HG03097 (cell line): ENCODE measurements around the gene DDX24.
"Not testable (repeated sequence)": the region's sequence is repeated elsewhere in the genome, so short reads cannot be mapped to it uniquely, and the experiment has no call there.

Experiments
- ATAC-seq: cut with Tn5 transposase; IDR thresholded peaks from one replicate; pipeline ENCODE4 v1.9.1; 2021; ENCODE audit not compliant: unreplicated experiment, low FRiP score

DDX24 gene

DNA sequence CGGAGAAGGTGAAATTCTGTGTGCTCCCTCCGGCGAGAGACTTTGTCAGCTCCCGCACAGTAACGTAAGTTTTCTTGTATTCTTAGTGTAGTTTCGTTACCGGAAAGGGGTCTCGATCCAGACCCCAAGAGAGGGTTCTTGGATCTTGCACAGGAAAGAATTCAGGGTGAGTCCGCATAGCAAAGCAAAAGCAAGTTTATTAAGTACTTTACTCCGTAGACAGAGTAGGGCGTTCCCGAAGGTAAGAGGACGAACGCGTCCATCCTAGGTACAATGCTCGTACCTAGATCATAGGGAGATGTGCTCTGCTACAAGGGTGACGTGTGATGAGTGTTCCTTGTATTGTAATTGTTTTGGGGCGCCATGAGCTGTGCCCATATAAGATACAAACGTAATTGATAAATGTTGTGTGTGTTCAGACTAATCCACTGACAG lies 401 bp upstream of the DDX24 start:
- ATAC-seq = peak; percentile 10

- ATAC-seq = no peak
Observed at GRCh38 chr14:94079891-94080620, 946 bp downstream of the DDX24 start.

DNA sequence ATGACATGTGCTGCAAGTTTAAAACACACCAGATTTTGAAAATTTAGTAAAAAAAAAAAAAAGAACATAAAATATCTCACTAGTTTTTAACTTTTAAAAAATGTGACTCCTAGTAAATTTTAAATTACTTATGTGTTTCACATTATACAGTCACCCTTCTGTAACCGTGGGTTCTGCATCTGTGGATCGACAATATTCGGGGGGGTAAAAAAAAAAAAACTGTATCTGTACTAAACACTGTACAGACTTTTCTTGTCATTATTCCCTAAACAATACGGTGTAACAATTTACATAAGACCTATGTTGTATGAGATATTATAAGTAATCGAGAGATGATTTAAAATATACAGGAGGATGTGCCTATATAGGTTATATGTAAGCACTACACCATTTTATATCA lies 3.2 kb downstream of the DDX24 start:
- no peak for ATAC-seq

DNA sequence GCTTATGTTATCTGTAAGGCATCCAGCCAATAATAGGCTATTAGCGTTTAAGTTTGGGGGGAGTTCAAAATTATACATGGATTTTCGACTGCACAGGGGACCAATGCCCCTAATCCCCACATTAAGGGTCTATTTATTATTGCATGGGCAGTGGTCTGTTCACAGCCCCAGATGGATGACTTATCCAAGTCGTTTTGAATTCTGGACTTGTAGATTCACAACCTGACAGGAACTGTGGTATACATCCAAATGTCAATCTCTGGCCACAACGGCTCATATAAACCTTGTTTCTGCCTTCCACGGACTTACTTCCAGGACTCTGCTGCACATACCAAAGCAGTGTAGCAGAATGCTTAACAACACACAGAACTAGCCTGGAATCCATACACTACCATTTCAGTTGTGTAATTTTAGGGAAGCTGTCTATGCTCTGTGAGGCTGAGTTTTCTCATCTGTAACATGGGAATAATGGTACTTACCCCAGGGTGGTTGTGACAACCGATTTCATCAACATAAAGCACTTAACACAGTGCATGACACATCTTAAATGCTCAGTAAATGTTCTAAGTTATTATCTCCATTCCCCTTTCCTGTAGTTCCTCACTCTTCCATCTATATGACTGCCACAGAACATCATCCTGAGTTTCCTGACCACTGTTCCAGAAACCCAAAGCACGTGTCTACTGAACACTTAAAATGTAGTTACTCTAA lies 3.7 kb downstream of the DDX24 start:
- no peak for ATAC-seq

- no peak for ATAC-seq
Observed at GRCh38 chr14:94075008-94075407, 6.0 kb downstream of the DDX24 start.

DNA sequence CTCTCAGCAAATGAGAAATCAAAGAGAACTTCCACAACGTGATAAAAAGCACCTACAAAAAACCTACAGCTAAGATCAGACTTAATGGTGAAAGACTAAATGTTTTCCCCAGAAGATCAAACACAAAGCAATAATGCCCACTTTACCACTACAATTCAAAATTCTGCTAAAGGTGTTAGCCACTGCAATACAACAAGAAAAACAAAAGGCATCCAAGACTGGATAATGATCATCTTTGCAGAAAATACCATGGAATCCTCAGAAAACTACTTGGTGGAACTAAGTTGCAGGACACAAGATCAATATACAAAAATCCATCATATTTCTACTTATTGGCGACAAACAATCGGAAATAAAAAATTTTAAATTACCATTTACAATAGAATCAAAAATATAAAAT lies 6.5 kb downstream of the DDX24 start:
- ATAC-seq = no peak

GRCh38 chr14:94072076-94072475 lies 8.9 kb downstream of the DDX24 start:
- not testable (repeated sequence) for ATAC-seq

DNA sequence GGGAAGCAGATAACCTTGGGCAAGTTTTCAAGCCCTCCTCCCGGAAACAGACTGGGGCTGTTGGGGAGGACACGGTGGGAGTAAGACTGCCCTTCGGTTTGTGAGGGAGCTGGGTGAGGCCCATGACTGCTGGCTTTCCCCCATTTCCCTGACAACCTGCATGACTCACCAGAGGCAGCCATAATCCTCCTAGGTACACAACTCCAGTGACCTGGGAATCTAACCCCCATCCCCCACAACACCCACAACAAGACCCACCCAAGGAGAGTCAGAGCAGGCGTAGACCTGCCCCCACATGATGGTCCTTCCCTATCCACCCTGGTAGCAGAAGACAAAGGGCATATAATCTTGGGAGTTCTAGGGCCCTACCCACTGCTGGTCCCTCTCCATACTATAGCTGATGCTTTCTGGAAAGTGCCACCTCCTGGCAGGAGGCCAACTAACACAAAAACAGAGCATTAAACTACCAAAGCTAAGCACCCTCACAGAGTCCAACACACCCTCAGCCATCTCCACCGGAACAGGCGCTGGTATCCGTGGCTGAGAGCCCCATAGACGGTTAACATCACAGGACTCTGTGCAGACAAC lies 14.8 kb downstream of the DDX24 start:
- no peak for ATAC-seq

- no peak for ATAC-seq
Observed at GRCh38 chr14:94062344-94062940, 18.6 kb downstream of the DDX24 start.

GRCh38 chr14:94059998-94060397 lies 21.0 kb downstream of the DDX24 start:
- no peak for ATAC-seq

- no peak for ATAC-seq
Observed at GRCh38 chr14:94058674-94059138, 22.3 kb downstream of the DDX24 start.

DNA sequence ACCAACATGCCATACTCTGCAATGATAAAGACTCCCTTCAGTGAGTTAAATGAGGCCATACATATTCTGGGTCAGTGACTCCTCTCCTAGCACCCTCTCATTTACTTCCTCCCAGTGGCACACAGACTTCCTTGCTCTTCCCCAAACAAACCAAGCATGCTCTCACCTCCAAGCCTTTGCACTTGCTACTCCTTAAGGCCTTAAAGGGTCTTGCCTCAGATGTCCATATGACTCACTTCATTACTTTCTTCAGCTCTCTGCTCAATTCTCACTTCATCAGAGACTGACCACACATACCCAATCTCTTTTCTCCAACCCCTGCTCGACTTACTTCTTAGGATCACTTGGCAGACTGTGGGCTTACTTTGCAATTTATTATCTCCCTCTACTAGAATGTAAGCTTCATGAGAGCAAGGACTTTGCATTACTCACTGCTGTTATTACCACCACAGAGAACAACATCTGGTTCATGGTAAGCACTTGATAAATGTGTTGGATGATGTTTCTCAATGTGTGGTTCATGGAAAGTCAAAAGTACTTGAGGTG lies 22.8 kb downstream of the DDX24 start:
- no peak for ATAC-seq

- ATAC-seq = no peak
Observed at GRCh38 chr14:94056579-94057308, 24.3 kb downstream of the DDX24 start.

GRCh38 chr14:94054936-94055335 lies 26.1 kb downstream of the DDX24 start:
- ATAC-seq = no peak

DNA sequence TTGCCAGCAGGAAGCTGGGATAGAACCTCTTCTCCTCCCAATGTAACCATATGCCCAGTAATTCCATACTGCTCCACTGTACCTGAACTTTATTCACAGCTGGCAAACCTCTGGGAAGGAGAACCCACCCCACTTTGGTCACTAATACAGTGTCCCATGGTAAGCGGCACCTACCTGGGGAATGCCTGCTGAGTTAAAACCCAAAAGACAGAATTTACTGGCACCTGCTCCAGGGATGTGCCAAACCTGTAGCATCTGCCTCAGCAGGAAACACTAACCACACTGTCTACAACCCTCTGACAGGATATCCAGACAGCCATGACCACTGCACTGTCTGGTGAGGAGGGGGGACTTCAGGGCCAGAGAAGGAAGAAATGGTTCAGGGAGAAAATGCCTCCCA lies 26.6 kb downstream of the DDX24 start:
- no peak for ATAC-seq

DNA sequence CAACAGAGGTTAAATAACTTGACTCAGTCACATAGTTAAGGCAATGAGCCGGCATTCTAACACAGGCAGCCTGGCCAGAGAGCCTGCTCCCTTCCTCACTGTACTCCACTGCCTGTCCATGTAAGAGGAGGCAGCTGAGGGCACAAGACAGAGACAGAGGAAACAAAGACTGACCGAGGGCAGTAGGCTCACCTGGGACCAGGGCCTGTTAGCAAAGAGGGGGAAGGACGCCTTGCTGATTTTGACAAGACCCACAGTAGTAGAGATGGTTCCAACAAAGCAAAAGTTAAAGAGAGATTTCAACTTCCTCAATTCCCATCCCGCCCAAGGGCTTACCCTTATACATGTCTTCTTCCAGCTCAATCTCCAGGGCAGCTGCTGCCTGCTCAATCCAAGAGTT lies 28.3 kb downstream of the DDX24 start:
- ATAC-seq = no peak

GRCh38 chr14:94052199-94052598 lies 28.8 kb downstream of the DDX24 start:
- ATAC-seq = no peak

DNA sequence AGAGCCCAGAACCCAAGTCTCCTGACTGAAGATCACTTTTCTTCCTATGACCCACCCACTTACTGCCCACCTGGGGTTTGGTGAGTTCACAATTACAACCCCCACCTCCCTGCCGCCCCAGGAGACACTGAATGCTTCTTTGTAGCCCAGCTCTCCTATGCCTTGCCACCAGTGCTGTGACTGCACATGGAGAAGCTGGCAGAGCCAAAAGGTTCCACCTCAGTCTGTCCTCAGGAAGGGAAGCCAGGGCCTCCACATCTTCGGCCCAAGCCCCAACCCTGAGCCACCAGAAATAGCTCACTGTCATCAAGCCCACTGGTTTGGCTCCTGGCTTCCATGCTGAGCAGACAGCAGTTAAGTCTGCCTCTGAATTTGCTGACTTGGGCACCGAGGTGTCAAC lies 29.2 kb downstream of the DDX24 start:
- no peak for ATAC-seq

DNA sequence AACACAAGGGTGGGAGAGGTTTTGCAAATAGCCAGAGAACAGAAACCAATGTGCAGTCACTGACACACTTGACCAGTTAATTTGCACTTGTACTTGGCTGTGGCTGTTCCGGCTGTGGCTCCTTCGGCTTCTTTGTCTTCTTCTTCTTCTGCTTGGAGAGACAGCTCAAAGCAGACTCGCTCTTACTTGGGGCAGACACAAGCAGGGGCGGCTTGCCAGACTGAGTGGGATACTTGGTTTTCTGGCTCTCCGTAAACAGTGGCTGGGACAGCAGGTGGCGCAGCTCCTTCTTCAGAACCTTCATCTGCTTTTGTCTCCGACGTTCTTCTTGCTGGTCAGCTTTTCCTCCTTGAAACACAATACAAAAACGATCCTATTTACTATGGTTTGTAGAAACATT lies 29.9 kb downstream of the DDX24 start:
- ATAC-seq = no peak

DNA sequence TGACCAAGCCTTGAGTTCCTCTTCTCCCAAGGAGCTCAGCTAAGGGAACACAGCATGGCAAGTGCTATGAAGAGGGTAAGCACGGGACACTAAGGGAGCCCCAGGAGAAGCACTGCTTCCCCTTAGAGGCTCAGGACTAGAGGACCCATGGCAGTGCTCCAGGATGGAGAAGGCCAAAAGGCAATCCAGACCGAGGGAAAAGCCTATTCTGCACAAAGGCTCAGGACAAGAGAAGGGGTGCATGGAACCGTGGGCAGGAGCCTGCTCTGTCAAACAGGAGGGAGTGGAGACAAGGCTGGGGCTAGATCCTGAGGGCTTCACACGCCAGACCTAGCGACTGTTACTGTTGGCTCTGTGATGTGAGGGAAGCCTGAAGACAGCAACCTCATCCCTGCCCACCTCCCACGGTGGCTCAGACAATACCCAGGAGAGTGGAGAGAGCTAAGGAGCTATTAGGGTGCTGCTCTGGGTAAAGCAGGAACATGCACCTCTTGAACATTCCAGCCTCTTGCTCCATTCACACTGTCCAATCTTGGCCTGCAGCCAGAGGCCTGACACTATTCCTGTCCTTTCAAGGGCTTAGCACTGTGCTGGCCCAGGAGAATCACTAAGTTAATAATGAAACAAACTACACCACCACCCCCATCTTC lies 30.6 kb downstream of the DDX24 start:
- no peak for ATAC-seq
